ENCODE data around the gene PABPN1L.

PABPN1L gene

DNA sequence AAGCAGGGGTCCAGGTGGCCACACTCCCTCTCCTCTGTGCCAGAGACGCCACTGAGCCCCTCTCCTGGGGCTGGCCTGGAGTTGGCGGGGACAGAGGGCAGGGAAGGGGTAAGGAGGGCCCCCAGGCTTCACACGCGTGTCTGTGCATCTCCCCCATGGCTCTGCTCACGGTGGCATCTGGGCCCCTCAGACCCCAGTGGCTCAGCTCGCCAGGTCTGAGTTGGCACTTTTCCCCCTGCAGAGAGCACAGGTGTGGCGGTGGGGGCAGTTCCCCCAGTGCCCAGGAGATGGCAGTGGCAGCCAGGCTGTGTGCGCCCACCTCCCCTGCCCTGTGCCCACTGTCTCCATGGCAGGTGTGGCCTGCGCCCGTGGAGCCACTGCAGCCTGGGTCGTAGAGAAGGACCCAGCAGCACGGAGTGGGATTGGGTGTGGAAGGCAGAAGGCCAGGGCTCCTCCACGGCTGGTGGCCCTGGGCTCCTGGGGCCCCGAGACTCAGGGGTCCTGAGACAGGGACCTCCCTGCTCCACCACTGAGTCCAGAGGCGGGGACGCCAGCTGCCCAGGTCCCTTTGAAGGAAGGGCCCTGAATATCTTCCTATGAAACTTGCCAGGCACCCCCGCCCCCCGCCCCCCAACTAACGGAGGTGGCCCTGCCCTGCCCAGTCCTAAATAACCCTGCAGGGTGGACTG is 50.4 kb downstream of the PABPN1L start:
- DNase-seq (ENCODE audit: low read depth), result no peak
- no peak overlapping the region for H3K4me3 ChIP-seq (ENCODE audit: low read length)
- TF ChIP-seq, protein P1, sequence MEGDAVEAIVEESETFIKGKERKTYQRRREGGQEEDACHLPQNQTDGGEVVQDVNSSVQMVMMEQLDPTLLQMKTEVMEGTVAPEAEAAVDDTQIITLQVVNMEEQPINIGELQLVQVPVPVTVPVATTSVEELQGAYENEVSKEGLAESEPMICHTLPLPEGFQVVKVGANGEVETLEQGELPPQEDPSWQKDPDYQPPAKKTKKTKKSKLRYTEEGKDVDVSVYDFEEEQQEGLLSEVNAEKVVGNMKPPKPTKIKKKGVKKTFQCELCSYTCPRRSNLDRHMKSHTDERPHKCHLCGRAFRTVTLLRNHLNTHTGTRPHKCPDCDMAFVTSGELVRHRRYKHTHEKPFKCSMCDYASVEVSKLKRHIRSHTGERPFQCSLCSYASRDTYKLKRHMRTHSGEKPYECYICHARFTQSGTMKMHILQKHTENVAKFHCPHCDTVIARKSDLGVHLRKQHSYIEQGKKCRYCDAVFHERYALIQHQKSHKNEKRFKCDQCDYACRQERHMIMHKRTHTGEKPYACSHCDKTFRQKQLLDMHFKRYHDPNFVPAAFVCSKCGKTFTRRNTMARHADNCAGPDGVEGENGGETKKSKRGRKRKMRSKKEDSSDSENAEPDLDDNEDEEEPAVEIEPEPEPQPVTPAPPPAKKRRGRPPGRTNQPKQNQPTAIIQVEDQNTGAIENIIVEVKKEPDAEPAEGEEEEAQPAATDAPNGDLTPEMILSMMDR (conservative IDR thresholded peaks at IDR 0.05; ENCODE audit: low read length), result peak; percentile 59

DNA sequence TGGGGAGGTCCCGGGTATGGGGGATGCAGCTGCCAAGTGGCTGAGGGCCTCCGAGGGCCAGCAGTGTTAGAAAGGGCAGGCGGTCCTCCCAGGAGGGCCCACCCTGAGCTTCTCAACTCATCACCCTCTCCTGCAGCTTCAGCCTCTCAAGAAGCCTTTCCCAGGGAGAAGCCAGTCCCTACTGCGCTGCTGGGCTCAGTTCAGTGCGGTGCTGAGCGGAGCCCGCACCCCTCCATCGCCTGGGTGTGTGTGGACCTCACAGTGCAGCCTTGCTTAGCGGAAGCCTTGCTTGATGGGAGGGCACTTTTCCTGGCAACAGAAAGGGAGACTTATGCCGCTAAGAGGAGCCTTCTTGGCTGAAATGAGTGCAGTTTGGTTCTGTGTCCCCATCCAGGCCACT is 51.2 kb downstream of the PABPN1L start:
- TF ChIP-seq, protein P1 (conservative IDR thresholded peaks at IDR 0.05; ENCODE audit: low read length), result no peak
- DNase-seq (ENCODE audit: low read depth), result no peak
- H3K4me3 ChIP-seq (ENCODE audit: low read length), result no peak overlapping the region

DNA sequence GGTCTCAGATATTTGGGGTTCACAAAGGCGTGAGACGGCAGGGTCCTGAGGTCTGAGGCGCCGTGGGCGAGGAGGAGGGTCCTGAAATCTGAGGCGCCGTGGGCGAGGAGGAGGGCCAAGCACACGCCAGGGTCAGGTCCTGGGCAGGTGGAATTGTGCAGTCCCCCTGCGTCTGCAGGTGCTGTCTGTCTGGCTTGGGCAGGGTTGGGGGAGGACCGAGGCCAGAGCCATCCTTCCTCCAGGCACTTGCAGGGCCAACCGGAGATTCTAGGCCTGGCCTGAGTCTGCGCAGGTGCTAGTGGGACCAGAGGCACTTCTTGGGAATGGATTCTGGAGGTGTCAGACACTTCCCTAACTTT is 52.3 kb downstream of the PABPN1L start:
- TF ChIP-seq, protein P1 (conservative IDR thresholded peaks at IDR 0.05; ENCODE audit: low read length), result no peak
- no peak overlapping the region for H3K4me3 ChIP-seq (ENCODE audit: low read length)
- DNase-seq (ENCODE audit: low read depth), result no peak
